Right atrium auricular region (tissue), 2 donors: ENCODE data around the gene ZNF836. TPM values are rescaled to one million over a fixed set of nuclear protein-coding genes. Genes with fewer than 3 reads are reported as not detected.
"Not testable (repeated sequence)": the region's sequence is repeated elsewhere in the genome, so short reads cannot be mapped to it uniquely, and the experiment has no call there.

ENCODE experiments used
- DNase-seq: peaks from one replicate; pipeline ENCODE4 v3.0.0-alpha.2; 2019; ENCODE audit warnings: low spot score
- H3K27ac ChIP-seq, 2 donors: fragments of 200-600 bp; sonication (generic); 1 replicate in 1 of 2; 2 replicates in 1 of 2; pipeline ENCODE4 v1.5.1; 2016 to 2019
- H3K27me3 ChIP-seq, 2 donors: fragments of 200-600 bp; sonication (generic); one replicate each; pipeline versions ENCODE4 v1.5.1 to v1.6.0; 2017 to 2019
- H3K36me3 ChIP-seq: fragments of 200-600 bp; sonication (generic); one replicate; pipeline ENCODE4 v1.5.1; 2016
- H3K4me1 ChIP-seq, 2 donors: fragments of 200-600 bp; sonication (generic); one replicate each; pipeline versions ENCODE4 v1.5.1 to v1.6.0; 2017 to 2019
- H3K4me3 ChIP-seq, 2 donors: fragments of 200-600 bp; sonication (generic); 1 replicate in 1 of 2; 2 replicates in 1 of 2; pipeline ENCODE4 v1.5.1; 2017 to 2019; ENCODE audit warnings: mild to moderate bottlenecking in 1 of 2, moderate library complexity in 1 of 2
- H3K9me3 ChIP-seq, 2 donors: fragments of 200-600 bp; sonication (generic); one replicate each; pipeline ENCODE4 v1.5.1; 2019
- CTCF ChIP-seq, 2 donors: fragments of 200-600 bp; sonication (generic); IDR thresholded peaks; one replicate each; pipeline ENCODE4 v1.5.1; 2019; ENCODE audit warnings: antibody characterized with exemption in 2 of 2
- total RNA-seq, 2 donors: library from RNA; depleted of rRNA; stranded (reverse); fragments of >200 nt; gene quantifications; one replicate each; pipeline ENCODE4 v1.1.0, GENCODE V29; 2016

ZNF836 gene
- total RNA-seq, 2 donors from 2014 or later, result 2.2 to 7.6 TPM

GRCh38 chr19:52214241-52214640 lies 42.8 kb upstream of the ZNF836 start:
- TF ChIP-seq CTCF (IDR thresholded peaks at IDR 0.05), result no peak
- peaks cover 93% of the 10 kb centered on the region for H3K36me3 ChIP-seq
- no peak overlapping the region for H3K4me3 ChIP-seq
- H3K27me3 ChIP-seq, result no peaks in the 10 kb centered on the region
- H3K4me1 ChIP-seq, result no peaks in the 10 kb centered on the region
- H3K9me3 ChIP-seq, result no peaks in the 10 kb centered on the region
- DNase-seq, result no peak
- no peak overlapping the region for H3K27ac ChIP-seq

GRCh38 chr19:52212572-52213255 lies 41.3 kb upstream of the ZNF836 start:
- H3K36me3 ChIP-seq, result peaks cover 92% of the 10 kb centered on the region
- H3K27ac ChIP-seq, result no peak overlapping the region
- H3K9me3 ChIP-seq, result no peaks in the 10 kb centered on the region
- H3K4me1 ChIP-seq, result no peaks in the 10 kb centered on the region
- DNase-seq, result no peak
- no peaks in the 10 kb centered on the region for H3K27me3 ChIP-seq
- no peak for TF ChIP-seq CTCF (IDR thresholded peaks at IDR 0.05)
- H3K4me3 ChIP-seq, result no peak overlapping the region

- no peaks in the 10 kb centered on the region for H3K9me3 ChIP-seq
- no peak overlapping the region for H3K4me3 ChIP-seq
- H3K4me1 ChIP-seq, result no peaks in the 10 kb centered on the region
- no peaks in the 10 kb centered on the region for H3K27me3 ChIP-seq
- no peak overlapping the region for H3K27ac ChIP-seq
- DNase-seq, result no peak
- no peak for TF ChIP-seq CTCF (IDR thresholded peaks at IDR 0.05)
- peaks cover 92% of the 10 kb centered on the region for H3K36me3 ChIP-seq
These were observed 40.6 kb upstream of the ZNF836 start for GRCh38 chr19:52211926-52212571.

- Histone ChIP-seq H3K4me3 (no peak overlapping the region), H3K27me3 (no peaks in the 10 kb centered on the region), H3K9me3 (no peaks in the 10 kb centered on the region), H3K36me3 (peaks cover 92% of the 10 kb centered on the region), H3K27ac (no peak overlapping the region), H3K4me1 (no peaks in the 10 kb centered on the region)
- TF ChIP-seq CTCF (IDR thresholded peaks at IDR 0.05), result no peak
- DNase-seq, result no peak
These were observed 39.8 kb upstream of the ZNF836 start for GRCh38 chr19:52211203-52211602.

- Histone ChIP-seq H3K27ac (peak overlapping the region in 1 of 2 donors; percentile 54), H3K9me3 (no peaks in the 10 kb centered on the region), H3K27me3 (no peaks in the 10 kb centered on the region), H3K4me3 (no peak overlapping the region), H3K36me3 (peaks cover 88% of the 10 kb centered on the region), H3K4me1 (peaks cover 0 to 8% of the 10 kb centered on the region in 2 donors)
- DNase-seq, result no peak
- no peak for TF ChIP-seq CTCF (IDR thresholded peaks at IDR 0.05)
These were observed 35.1 kb upstream of the ZNF836 start for GRCh38 chr19:52206481-52206880.

GRCh38 chr19:52200755-52201391 lies 29.5 kb upstream of the ZNF836 start:
- Histone ChIP-seq H3K27ac (peak overlapping the region; percentile 85 to 87), H3K36me3 (peaks cover 61% of the 10 kb centered on the region), H3K4me1 (peaks cover 0 to 53% of the 10 kb centered on the region in 2 donors)
- not testable (repeated sequence) for DNase-seq, H3K9me3 ChIP-seq, H3K4me3 ChIP-seq, H3K27me3 ChIP-seq
